GM11168 (cell line): Measurements from ENCODE around the gene TMEM202.
"Not testable (repeated sequence)": the region's sequence is repeated elsewhere in the genome, so short reads cannot be mapped to it uniquely, and the experiment has no call there.

Experiments used
- in situ Hi-C: fragments of 300-500 bp; cut with MboI; formaldehyde crosslinking; loops from one replicate; pipeline ENCODE4 v1.12.0; 2022; ENCODE audit warnings: low sequenced_read_pairs; ENCODE audit not compliant: unreplicated experiment

TMEM202 gene

DNA sequence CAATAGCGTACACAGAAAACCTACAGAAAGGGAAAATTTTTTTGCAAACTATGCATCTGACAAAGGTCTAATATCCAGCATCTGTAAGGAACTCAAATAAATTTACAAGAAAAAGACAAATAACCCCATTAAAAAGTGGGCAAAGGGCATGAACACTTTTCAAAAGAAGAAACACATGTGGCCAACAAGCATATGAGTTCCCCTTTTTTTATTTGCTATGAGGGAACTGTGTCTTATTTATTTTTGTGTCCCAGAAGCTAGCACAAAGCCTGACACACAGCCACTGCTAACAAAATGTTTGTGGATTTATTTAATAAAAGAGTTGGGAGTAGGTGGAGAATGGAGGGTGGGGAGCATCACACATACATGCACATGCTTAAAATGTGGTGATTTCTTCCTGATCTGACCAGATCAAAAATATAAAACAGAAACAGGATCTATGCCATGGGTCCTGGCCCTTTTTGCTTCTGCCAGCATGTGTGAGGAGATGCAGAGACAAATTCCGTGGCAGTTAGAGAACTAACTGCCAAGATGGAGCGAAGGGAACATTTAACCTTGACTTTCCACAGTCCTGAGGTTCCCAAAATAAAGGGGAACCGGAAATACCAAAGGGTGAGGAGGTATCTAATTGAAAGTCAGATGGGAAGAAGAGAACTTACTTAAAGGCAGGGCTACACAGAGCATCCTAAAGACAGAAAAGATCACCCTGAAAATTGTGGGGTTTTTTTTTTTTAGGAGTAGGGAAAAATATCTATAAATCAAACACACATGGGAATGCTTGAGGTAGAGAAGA, at the start of gene TMEM202:
TSS of gene TMEM202 (plus strand) at position 510 of the 793 bp plus-strand sequence. CDS start at position 532, 22 bp downstream.
- in situ Hi-C loops, result no loop called here

DNA sequence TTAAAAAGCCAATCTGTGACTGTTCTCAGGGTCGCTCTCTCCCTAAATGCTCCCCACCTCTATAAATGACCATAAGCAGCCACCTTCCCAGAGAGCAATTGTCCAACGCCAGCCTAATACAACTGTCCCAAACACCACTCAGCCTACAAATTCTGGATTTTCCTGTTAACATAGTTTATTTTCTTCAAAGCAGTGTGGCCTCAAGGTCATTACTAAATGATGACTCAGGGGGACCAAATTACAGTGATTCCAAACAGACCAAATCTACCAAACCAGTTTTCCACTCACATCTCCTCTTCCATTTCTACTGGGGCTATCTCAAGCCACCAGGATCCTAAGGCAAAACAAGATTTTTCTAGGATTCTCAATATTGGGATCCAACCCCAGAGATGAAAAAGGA, 44.8 kb upstream of the TMEM202 start:
- in situ Hi-C loops, result no loop called here

DNA sequence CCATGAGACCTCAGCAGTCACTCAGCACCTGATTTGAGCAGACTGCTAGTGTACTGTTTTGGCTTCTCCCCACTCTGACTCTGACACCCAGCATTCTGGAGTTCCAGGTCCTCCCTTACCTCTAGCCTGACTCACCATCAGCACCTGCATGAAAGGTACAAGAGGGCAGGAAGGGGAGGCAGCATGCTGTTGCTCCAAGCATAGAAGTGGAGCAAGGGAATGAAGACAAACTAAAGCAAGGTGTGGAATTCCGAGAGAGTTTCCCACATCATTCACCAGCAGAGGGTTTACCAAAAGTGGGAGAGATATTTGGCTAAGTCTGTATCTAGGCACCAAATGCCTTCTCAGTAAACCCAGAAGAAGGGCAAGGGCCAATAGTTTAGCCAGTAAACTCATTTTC, 43.6 kb upstream of the TMEM202 start:
- in situ Hi-C loops, result no loop called here

GRCh38 chr15:72358121-72358520, 40.0 kb upstream of the TMEM202 start:
- in situ Hi-C loops, result no loop called here

GRCh38 chr15:72358650-72359171, 39.4 kb upstream of the TMEM202 start:
- in situ Hi-C loops, result no loop called here

- in situ Hi-C loops, result no loop called here
These were observed 36.9 kb upstream of the TMEM202 start for GRCh38 chr15:72361176-72361575.

- in situ Hi-C loops, result no loop called here
These were observed 32.3 kb upstream of the TMEM202 start for GRCh38 chr15:72365844-72366243.

DNA sequence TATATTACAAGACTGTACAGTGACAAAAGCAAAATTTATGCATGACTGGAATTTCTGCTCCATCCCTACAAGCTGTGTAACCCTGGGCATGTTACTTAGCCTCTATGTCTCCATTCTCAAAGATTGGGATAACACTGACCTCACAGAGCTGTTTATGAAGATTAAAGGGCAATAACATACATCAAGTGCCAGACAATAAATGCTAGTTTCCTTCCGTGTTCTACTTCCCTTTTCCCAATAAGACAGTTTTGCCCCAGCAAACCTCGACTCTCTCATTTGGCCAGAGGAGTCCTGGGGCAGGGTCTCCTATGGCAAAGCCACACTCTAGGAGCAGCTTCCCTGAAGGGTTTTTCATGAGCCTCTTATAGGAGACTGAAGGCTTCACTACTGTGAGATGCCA, 29.8 kb upstream of the TMEM202 start:
- in situ Hi-C loops, result no loop called here

GRCh38 chr15:72368899-72369298, 29.2 kb upstream of the TMEM202 start:
- in situ Hi-C loops, result no loop called here

GRCh38 chr15:72369964-72370363, 28.1 kb upstream of the TMEM202 start:
- in situ Hi-C loops, result no loop called here

GRCh38 chr15:72372361-72372760, 25.7 kb upstream of the TMEM202 start:
- in situ Hi-C loops, result no loop called here

DNA sequence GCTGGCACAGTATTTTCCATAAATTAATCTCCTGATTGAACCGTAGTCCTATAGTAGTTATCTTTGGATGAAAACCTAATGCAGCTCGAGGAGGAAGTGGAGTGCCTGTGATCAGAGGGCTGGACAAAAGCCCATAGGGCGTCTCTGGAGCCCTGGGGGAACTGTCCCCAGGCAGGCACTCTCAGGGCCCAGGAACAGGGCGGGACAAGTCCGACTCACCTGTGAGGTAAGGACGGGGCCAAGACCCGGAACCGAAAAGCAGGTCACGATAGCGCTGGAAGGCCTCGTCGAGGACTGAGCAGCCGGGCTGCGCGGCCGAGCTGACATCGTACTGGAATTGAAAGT, 22.6 kb upstream of the TMEM202 start:
- in situ Hi-C loops, result no loop called here

- in situ Hi-C loops, result no loop called here
These were observed 22.1 kb upstream of the TMEM202 start, which contains the start of gene HEXA for GRCh38 chr15:72375846-72376581. HEXA (minus strand) TSS chr15:72376014; CDS start chr15:72375972, 42 bp downstream.

DNA sequence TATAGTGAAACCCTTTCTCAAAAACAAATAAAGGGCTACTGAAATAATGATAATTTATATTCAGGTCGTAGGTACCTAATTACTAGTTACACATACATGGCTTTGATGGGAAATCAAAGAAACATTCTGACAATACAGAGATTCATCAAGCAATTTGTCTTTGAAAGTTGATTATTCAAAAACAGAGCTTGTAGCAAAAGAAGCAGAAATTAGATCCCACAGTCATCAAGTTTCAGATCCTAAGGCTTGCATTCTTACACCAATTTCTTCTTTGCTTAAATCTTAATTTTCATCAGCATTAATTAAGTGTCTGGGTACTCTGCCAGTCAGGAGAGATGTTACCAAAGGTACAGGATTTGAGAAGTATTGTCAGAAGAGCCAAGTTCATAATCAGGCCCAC, 20.8 kb upstream of the TMEM202 start:
- in situ Hi-C loops, result no loop called here

- in situ Hi-C loops, result not testable (repeated sequence)
These were observed 19.0 kb upstream of the TMEM202 start for GRCh38 chr15:72379106-72379505.

- in situ Hi-C loops, result no loop called here
These were observed 18.2 kb upstream of the TMEM202 start for GRCh38 chr15:72379856-72380430.

GRCh38 chr15:72380743-72381142, 17.4 kb upstream of the TMEM202 start:
- in situ Hi-C loops, result no loop called here

DNA sequence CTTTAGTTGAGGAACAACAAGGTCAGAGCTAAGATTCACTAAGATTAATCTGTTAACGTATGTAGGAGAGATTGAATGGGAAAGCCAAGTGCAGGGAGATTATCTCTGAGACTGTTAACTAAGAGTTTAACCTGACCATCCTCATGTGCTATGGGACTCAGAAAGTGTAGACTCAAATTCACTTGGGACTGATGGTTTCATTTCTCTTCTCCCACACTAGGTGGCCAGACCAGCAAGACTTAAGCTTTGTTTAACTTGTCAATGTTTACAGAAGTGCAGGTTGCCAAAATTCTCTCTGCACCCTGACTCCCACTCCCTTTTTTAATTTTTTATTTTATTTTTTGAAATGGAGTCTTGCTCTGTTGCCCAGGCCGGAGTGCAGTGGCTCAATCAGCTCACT, 16.0 kb upstream of the TMEM202 start:
- in situ Hi-C loops, result no loop called here

DNA sequence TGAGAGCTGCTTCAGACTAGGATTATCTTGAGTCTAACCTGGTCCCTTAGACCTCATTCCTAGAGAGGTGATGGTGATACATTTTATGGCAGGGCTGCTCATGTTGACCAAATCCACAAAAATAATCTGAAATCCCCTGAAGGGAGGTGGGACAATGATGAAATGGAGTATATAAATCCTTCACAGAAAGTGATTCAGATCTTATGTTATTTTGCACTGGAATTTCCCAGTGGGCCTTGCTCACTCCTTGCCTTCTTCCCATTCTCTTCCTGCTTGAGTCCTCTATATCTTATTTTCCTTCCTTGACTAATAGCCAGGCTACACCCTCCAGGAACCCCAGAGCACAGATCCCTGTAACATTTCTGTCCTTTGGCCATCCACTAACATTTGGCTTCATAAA, 10.4 kb upstream of the TMEM202 start:
- in situ Hi-C loops, result no loop called here

DNA sequence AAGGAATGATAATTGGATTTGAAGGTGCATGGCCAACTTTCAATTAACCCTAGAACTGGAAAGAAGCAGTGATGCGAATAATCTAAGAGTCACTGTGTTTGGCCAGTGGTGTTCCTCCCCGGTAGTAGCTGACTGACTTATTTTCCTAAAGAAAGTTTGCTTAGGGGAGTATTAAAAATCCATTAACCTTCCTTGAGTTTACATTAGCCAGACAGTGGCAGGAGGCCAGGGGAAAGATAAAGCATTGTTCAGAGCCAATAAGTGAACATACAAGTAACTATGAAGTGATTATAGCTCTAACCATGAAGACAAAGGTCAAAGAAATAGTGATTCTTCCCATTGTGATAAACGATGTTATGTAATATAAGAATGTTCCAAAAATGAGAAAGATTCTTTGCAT, 8.9 kb upstream of the TMEM202 start:
- in situ Hi-C loops, result no loop called here

DNA sequence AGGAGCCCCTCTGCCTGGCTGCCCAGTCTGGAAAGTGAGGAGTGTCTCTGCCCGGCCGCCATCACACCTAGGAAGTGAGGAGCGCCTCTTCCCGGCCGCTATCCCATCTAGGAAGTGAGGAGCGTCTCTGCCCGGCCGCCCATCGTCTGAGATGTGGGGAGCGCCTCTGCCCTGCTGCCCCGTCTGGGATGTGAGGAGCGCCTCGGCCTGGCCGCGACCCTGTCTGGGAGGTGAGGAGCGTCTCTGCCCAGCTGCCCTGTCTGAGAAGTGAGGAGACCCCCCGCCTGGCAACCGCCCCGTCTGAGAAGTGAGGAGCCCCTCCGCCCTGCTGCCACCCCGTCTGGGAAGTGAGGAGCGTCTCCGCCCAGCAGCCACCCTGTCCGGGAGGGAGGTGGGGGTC, 1.8 kb upstream of the TMEM202 start:
- in situ Hi-C loops, result not testable (repeated sequence)
